Left renal cortex interstitium (tissue), 4 donors: ENCODE data around the gene AK1. TPM values are rescaled to one million over a fixed set of nuclear protein-coding genes. Genes with fewer than 3 reads are reported as not detected.

Source experiments
- DNase-seq, 4 donors: peaks; one replicate each; pipeline ENCODE4 v3.0.0-alpha.2; 2013; ENCODE audit warnings: low read depth in 4 of 4, low spot score in 2 of 4, missing footprints in 1 of 4
- polyA plus RNA-seq, 4 donors: library from polyadenylated mRNA; unstranded; fragments of 120-200 nt; gene quantifications; one replicate each; pipeline ENCODE4 v1.2.1, GENCODE V29; 2013; ENCODE audit not compliant: insufficient read length in 4 of 4

The AK1 gene
- polyA plus RNA-seq, 4 donors = 38.3 to 60.4 (median 48.1) TPM

DNA sequence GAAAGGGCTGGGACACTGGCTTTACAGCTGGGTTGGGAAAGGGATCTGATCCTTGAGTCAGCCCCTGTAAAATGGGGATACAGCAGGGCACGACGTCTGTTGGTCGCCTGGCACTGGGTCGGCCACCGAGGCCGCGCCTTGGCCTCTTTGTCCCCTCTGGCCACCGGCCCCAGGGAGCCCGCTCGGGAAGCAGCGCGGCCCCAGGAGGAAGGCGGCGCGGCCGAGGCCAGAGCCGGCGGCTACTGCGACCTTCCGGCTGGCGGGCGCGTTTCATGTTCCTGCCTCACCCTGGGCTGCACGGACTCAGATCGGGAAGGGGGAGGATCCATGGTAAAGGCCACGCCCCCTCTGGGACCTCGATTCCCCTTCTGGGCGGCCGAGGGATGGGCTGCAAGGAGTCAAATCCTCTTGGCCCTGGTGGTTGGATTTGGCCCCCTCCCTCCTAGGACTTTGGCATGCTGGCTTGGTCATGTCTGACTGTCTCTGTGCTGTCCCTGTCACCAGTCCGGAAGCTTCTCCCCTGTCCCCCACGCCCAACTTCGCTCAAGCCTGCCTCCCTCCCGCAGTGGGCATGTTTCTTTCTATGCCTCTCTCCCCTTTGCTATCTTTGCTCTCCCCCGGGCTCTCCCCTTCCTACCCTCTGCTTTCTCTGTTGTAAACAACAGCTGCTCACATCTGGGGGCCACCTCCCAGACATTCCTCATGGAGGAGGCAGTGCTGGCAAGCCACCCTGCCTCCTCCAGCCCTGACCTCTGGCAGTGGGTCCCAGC, 49.0 kb downstream of the AK1 start:
- peak; percentile 68 to 80 (median 74) for DNase-seq

DNA sequence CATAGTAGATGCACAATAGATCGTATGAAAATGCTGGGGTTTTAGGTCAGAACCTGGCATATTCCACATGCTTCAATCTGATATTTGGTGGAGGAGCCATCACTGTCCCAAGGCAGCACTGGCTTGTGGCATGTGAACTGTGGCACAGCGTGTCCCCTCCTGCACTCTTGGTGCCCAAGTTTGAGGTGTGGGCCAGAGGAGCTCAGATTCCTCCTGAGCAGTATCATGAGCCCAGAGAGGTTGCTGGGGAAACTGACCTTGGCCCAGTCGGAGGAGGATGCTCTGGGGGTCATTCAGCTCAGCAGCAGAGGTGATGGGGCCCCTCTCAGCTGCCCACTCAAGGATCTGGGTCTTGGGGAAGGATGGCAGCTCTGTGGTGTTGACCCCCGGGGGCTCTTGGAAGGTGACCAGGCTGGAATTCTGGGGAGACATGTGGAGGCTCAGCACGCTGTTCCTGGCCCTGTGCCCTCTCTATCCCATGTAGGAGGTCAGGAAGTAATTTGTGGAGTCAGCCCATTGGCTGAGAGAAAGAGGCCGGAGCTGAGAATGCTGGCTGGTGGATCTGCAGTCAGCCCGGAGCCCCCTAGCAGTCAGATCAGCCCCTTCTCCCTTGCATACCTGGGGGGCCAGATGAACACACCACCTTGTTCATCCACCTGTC, 51.1 kb downstream of the AK1 start:
- no peak for DNase-seq

DNA sequence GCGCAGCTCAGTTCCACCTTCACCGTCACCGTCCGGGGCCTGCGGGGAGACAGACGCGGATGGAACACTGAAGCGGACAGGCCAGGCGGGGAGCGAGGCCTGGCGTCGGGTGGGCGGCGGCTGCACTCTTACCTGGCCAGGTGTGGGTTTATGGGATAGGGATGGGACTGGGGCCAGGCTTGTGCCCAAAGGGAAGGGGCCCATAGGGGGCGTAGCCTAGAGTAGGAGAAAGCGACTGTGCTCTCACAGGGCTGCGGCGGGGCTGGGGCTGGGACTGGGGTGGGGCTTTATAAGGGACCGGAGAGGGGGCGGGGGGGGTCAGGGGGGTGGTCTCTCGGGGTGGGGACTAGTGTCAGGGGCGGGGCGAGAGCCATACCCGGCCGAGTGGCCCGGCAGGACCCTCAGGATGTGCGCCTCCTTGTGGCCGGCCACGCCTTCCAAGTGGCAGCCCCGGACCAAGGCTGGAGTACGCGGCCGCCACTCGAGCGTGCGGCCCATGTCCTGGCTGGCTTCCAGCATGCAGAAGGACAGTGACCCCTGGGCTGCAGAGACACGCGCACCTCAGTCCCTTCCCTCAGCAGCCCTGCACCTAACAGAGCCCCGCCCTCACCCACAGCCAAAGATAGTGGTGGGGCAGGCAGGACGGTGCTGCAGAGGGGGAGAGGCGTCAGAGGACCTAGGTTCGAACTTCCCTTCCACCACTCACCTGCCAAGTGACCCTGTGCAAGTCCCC, 52.0 kb downstream of the AK1 start:
- no peak for DNase-seq

DNA sequence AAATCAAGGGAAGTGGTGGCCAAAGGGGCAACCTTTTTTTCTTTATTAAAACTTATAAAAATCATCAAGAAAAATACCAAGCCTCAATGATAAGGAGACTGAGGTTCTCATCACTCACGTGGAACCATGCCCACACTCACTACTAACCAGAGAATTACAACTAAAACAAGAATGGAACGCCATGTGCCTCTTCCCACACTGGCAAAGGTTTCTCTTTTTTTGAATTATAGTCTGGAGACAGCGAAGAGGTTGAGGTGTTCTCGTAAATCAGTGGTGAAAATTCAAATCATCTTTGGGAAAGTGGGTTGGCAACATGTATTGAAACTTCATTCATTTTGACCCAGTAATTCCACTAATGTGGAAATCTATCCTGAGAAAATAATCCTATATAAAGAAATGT, 55.4 kb downstream of the AK1 start:
- no peak for DNase-seq

GRCh38 chr9:127818574-127818973, 58.9 kb downstream of the AK1 start:
- DNase-seq = no peak

GRCh38 chr9:127817881-127818434, 59.5 kb downstream of the AK1 start:
- DNase-seq = no peak

DNA sequence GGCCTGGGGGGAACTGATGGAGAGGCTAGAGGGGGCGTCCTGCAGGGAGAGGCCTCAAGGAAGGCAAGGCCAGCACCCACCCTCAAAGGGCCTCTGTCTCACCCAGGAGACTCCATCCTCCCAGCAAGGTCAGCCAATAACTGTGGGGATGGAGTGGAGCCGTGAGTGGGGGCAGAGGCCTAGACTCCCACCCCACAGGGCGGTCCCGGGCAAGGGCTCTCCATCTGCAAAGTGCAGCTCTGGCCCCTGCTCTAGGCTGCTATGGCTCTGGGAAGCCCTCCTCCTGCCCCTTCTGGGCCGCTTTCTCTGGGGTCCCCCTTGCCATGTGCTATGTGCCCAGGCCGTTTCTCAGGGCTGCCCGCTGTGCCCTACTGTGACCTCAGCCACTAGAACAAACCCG, 60.7 kb downstream of the AK1 start:
- DNase-seq = no peak

Other genes with a start within 250 kb of the AK1 start
- 1 to 10 TPM; 2.6 to 7.7 (median 5.4) TPM for gene CFAP157, start 170.7 kb downstream of the AK1 start, polyA plus RNA-seq
- gene PTRH1, start 162.0 kb downstream of the AK1 start, polyA plus RNA-seq = 10 to 100 TPM in 3 of 4 donors, 1 to 10 TPM in 1; 7.4 to 21.6 (median 14.2) TPM
- under 1 TPM; 0.20 to 0.30 (median 0.27) TPM for gene TTC16, start 161.6 kb downstream of the AK1 start, polyA plus RNA-seq
- 10 to 100 TPM; 13.7 to 21.6 (median 16.8) TPM for gene TOR2A, start 142.4 kb downstream of the AK1 start, polyA plus RNA-seq
- gene SH2D3C, start 99.0 kb downstream of the AK1 start, polyA plus RNA-seq = 10 to 100 TPM; 13.8 to 18.6 (median 16.0) TPM
- 10 to 100 TPM; 63.5 to 84.3 (median 72.4) TPM for gene CDK9, start 91.6 kb downstream of the AK1 start, polyA plus RNA-seq
- 10 to 100 TPM; 40.7 to 55.2 (median 48.9) TPM for gene FPGS, start 74.8 kb downstream of the AK1 start, polyA plus RNA-seq
- 100 to 1,000 TPM in 1 of 4 donors, 10 to 100 TPM in 3; 74.4 to 112 (median 80.8) TPM for gene ENG, start 23.0 kb downstream of the AK1 start, polyA plus RNA-seq
- 10 to 100 TPM; 41.4 to 53.1 (median 47.2) TPM for gene ST6GALNAC6, start 21.9 kb upstream of the AK1 start, polyA plus RNA-seq
- gene ST6GALNAC4, start 39.4 kb upstream of the AK1 start, polyA plus RNA-seq = 10 to 100 TPM; 10.4 to 17.2 (median 13.7) TPM
- 1 to 10 TPM; 1.1 to 2.8 (median 2.3) TPM for gene PIP5KL1, start 53.1 kb upstream of the AK1 start, polyA plus RNA-seq
- gene DPM2, start 60.2 kb upstream of the AK1 start, polyA plus RNA-seq = 10 to 100 TPM; 35.4 to 42.3 (median 37.2) TPM
- gene EEIG1, start 103.3 kb upstream of the AK1 start, polyA plus RNA-seq = 10 to 100 TPM; 34.0 to 46.4 (median 38.3) TPM
- gene NAIF1, start 189.6 kb upstream of the AK1 start, polyA plus RNA-seq = 10 to 100 TPM in 3 of 4 donors, 1 to 10 TPM in 1; 9.5 to 12.0 (median 10.6) TPM
- 10 to 100 TPM; 12.7 to 15.8 (median 13.9) TPM for gene SLC25A25, start 190.6 kb upstream of the AK1 start, polyA plus RNA-seq